T-helper 2 cell treated with Interferon-gamma antibody and Interleukin-4, amounts not matched to agents 100 ng/mL and 5 ng/mL, for 36 hours (primary cell): ENCODE results near the gene RMDN2. TPM values are rescaled to one million over a fixed set of nuclear protein-coding genes. Genes with fewer than 3 reads are reported as not detected.

Experiments used
- intact Hi-C: fragments of 100-400 bp; cut with micrococcal nuclease; formaldehyde crosslinking; loops from one replicate; pipeline ENCODE4 v1.15.1; 2023
- total RNA-seq: library from RNA; stranded (reverse); gene quantifications from 2 replicates; pipeline ENCODE4 v1.2.3, GENCODE V29; 2022

The RMDN2 gene, protein sequence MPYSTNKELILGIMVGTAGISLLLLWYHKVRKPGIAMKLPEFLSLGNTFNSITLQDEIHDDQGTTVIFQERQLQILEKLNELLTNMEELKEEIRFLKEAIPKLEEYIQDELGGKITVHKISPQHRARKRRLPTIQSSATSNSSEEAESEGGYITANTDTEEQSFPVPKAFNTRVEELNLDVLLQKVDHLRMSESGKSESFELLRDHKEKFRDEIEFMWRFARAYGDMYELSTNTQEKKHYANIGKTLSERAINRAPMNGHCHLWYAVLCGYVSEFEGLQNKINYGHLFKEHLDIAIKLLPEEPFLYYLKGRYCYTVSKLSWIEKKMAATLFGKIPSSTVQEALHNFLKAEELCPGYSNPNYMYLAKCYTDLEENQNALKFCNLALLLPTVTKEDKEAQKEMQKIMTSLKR
- 0.73 and 1.1 TPM in 2 replicates for total RNA-seq

DNA sequence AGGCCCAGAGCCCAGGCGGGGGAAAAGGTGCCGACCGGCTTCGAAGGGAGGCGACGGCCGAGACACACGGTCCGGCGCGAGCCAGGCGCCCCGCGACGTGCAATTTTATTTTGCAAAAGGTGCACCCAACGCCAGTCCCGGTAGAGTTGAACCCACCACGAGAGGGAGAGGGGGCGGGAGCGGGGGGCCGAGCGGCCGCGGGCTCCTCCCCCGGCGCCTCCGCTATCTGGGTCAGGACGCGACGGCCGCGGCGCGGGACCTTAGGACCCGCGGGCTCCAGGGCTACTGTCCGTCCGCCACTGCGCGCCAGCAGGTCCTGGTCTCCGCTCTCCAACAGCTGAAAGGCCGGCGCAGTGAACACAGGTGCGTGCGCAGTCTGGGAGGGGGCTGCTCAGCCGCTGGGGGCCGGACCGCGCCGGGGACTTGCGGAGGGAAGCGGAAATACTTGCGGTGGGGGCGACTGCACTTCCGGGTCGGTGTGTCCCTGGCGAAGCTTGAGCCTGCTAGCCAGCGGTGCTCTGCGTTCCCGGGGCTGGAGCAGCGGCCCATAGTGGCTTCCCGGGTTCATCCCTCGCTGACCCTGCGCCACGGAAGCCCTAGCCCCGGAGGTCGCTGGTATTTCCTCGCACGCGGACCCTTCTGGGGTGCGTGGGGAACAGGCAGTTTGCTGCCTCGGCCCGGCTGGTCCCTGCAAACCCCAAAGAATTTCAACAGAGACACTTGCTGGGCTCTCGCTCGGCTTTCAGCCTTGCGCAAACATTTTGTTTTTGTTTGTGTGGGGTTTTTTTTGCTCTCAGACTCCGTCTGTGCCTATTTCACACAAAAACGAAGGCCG lies at the start of gene RMDN2:
Gene RMDN2 (plus strand): TSS at position 225 of the 835 bp plus-strand sequence. CDS start 3,991 bp downstream, outside the sequence.
- intact Hi-C loops, result loop anchor here (10.0 kb wide), 1 partner anchor 150 kb away; the partner anchor contains the start of gene CYP1B1

DNA sequence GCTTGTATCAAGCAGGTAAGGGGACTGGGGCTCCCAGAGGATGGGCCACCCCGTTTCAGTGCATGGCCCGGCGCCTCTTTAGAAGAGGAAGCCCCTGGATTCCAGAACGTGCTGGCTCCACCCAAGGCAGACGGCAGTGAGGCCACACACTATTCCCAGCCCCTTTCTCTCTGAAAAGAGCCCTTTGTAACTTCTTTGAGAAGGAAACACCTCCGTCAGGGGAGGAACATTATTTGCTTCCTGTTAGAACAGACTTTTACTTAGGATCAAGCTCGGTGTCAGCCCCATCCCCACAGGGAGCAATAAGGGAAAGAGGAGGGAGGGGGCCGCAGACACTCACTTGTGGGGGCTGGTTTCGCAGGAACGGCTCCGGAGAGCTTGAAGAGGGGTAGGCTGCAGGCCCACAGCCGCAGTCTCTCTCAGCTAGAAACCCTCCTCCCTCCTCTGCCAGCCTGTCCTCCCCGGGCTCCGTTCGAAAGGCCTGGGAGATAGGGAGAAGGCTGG lies 49.6 kb upstream of the RMDN2 start:
- intact Hi-C loops, result loop anchor here (5.0 kb wide), 1 partner anchor 43 kb away; no protein-coding TSS in a partner anchor

DNA sequence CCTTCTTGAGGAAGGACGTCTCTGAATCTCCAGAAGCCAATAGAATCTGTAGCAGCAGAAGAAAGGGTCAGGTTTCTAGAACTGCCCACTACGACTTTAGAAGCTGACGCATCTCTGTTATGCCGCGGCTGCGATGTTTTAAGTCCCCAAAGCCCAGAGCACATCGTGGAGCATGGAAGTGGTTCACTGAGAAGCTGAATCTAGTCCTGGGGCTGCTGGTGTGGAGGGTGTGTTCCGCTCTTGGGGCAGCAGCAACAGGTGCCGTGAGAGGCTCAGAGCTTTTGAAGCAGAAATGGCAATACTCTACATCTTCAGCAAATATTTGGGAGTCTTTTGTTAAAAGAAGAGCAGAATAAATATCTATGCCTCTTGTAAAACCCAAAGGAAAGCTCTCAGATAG lies 48.9 kb upstream of the RMDN2 start:
- intact Hi-C loops, result loop anchor here (5.0 kb wide), 1 partner anchor 44 kb away; no protein-coding TSS in a partner anchor

DNA sequence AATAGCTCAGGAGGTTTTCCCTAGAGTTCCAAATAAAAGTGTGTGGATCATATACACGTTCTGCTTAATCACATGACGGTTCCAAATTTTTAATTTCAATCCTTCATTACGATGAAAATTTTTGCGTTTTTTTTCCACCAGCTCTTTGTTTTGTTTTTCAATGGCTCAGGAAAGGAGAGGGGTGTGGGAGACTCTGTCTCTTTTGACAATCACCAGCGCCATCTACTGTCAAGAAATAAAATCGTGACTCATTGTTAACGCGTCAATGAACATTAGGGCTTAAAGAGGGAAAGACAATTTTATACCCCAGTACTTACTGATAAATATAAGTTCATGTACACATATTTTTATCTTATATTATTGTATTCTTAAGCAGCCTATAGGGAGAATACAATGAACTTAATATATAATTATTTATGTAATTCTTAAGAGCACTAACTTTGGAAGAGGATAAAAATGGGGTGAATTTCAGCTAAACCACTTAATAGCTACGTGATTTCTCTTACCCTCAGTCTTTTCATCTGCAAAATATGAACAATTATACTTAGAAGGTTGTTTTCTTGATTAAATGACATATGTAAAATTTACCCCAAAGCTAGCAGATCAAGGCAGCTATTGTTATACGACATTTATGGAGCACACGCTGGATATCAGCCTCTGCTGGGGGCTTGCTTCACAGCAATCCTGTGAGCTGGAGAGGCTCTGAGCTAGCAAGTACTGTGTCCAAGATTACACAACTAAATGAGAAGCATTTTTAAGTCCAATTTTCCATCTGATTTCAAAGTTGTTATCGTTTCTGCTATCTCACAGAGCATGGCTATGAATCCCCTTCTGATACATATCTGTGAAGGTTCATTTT lies 47.4 kb upstream of the RMDN2 start:
- intact Hi-C loops, result loop anchor here (1.0 to 5.0 kb wide), 4 partner anchors 45 to 709 kb away; no protein-coding TSS in a partner anchor

DNA sequence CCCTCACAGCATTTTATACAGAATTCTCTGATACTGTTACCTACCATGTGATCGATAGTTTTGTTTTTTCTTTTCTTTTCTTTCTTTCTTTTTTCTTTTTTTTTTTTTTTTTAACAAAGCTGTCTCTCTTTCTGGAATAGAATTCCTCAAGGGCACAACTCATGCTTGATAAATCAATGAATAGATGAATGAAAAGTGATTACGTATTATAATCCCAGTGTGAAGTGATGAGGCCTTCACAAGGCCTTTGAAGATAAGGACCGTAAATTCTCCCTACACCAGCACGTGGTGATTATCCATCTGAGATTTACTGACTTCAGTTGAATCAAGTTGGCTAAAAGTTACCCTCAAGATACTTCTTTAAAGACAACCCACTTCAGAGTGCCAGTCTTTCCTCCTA lies 46.6 kb upstream of the RMDN2 start:
- intact Hi-C loops, result loop anchor here (5.0 kb wide), 1 partner anchor 46 kb away; no protein-coding TSS in a partner anchor

DNA sequence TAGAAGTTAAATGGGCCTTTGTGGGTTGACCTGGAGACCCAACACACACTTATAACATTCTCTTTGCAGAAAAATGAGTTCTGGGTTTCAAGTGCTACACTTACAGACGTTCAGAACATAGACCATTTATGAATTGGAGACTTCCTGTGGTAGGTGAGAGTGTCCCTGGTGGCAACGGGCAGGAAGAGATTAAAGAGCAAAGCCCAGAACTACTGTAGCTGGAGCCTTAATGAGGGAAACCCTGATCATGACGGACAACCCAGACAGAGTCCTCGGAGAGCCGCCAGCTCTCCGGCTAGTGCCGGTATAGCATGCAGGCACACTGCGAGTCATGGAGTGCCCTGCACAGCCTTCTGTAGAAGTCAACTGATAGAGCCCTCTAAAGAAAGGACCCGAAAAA lies 44.5 kb upstream of the RMDN2 start:
- intact Hi-C loops, result no loop called here

DNA sequence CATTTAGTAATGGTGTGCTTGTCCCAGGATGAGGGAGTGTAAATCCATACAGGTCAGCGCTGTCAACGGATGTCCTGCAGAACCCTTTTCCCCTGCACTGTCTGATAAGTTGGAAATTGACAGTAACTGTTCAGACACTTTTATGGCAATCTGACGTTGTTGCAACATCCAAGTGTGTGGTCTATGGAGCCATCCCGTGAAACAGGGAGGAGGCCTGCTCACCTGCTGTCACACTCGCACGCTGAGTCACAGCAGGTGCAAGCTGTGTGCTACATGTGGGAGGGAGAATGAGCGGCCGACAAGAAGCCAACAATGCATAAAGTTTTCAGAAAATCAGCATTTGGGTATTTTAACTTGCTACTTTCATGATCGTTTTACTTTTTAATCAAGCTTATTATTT lies 43.7 kb upstream of the RMDN2 start:
- intact Hi-C loops, result no loop called here

DNA sequence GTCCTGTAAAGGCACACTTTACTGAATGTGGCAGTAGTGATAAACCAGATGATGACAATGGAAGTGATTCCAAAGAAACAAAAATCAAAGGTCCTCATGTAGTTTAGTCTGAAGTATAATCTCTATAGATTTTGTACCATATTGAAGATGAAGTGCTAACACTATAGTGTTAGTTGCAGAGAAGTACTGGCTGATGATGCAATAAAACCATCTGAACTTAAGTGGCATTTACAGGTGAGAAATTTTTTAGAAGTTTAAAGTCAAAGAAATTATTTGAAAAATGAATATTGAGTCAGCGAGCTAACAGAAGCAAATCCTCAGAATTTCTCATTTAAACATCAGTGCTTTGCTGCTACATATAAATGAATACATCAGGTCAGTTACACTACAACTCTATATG lies 43.1 kb upstream of the RMDN2 start:
- intact Hi-C loops, result no loop called here

DNA sequence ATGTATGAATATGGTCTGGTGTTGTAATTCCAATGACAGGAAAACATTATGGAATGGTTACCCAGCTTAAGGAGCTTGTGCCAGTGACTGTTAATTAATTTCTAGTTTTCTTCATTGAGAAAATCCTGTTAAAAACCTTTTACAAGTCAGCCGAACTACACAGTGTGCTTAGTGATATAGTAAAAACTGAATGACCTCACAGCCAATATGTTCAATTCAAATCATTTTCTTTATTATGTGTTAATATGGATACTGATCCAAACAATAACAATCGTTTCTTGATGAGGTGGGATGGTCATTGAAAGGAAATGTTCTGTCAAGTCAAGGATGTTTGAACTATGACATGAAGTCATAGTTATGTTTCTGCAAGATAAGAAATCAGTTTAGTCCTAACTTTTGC lies 41.6 kb upstream of the RMDN2 start:
- intact Hi-C loops, result no loop called here

DNA sequence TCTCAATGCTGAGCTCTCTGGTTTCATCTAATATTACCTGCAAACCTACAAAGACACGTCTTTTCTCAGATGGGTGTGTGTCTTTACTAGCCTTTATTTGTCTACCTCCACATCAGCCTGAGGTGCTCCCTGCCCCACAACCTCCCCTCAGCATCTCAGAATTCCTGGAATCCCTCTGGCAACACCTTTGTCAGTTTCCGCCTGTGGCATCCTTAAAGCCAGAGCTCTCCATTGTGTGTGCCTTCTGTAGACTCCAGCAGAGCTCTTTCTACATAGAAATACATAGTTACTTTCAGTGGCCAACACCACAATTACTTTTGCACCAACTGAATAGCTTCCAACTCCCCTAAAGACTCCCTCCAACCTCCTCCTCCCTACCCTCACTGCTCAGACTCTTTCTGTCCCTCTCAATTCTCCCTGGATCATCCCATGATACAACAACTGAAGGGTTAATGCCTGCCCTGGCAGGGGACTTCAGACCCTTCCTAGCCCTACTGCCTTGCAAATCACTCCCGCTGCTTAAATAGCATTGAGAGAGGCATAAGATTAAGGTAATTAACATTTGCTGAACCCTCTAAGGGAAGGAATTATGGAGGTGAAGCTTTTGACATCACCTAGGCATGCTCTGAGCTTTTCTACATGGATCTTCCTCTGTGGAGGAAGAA lies 39.6 kb upstream of the RMDN2 start:
- intact Hi-C loops, result no loop called here

DNA sequence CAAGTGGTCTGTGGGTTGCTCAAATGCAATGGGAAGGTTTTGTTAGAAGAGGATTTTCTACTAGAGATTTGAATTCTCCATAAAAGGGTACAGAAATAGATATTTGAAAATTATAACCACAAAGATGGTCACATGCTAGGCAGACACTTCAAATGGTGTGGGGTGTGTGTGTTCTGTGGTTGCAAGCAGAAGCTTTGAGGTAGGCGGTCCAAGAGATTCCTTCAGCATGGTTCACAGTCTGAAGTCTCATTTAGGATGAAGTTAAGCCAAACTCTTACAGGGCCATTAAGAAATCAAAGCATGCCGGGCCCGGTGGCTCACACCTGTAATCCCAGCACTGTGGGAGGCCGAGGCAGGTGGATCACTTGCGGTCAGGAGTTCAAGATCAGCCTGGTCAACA lies 38.3 kb upstream of the RMDN2 start:
- intact Hi-C loops, result no loop called here

DNA sequence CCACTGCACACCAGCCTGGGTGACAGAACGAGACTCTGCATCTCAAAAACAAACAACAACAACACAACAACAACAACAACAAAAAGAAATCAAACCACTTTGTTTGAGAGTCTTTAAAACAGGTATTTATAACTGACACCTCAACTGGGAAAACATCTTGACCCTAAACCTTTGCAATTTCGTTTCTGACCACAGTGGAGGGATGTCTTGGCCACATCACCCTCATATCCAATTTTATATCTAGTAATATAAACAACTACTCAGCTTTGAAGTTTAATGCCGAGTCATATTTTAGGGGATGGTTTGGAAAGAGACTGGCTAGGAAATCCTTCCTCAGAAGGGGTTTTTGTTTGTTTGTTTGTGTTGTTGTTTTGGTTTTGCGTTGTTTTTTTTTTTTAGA lies 37.8 kb upstream of the RMDN2 start:
- intact Hi-C loops, result no loop called here

DNA sequence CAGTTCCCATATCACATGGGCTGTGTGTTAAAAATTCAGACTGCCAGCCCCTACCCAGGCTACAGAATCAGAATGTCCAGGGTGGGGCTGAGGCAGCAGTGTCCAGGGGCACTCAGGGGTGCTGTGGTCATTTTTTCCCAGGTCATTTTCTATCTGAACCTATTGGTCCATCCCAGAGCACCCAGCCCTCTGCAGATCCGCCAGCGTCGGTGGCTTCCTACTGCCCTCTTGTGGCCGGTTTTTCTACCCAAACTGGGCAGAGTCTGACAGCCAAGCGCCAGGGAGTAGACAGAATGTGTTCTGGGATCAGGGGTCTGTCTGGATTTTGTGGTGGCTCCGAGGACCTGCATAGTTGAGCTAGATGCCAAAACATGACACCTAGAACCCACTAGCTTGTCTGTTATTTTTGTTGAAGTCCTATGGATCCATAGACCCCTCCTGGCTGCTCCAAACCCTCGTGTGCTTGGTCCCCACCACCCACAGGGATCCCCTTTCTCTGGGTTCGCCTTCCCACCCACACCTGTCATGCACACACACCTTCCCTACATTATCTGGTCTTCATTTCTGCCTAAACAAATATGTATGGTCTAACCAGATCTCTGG lies 34.1 kb upstream of the RMDN2 start:
- intact Hi-C loops, result no loop called here

DNA sequence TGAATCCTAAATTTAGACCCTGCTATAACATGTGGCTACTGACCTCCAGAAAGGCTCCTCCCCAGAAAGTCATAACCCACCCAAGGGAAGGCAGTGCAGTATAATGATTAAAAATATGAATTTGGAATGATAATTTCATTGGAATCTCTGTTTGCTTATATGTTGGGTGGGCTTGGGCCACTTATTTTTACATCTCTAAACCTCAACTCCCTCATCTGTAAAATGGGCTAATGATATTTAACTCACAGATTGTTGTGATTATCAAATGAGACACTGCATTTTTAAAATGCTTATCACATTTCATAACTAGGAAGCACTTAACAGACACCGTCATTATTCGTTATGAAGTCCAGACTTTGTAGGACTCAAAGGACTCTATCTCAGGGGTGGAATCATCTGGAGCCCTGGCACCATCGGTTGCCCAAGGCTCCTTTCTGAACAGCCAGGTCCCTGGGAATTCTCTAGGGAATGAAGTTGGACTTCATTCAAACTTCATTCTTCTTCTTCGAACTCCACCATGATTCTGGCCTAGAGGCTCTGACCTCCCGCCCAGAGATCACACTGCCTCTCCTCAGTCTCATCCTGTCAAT lies 33.1 kb upstream of the RMDN2 start:
- intact Hi-C loops, result no loop called here

DNA sequence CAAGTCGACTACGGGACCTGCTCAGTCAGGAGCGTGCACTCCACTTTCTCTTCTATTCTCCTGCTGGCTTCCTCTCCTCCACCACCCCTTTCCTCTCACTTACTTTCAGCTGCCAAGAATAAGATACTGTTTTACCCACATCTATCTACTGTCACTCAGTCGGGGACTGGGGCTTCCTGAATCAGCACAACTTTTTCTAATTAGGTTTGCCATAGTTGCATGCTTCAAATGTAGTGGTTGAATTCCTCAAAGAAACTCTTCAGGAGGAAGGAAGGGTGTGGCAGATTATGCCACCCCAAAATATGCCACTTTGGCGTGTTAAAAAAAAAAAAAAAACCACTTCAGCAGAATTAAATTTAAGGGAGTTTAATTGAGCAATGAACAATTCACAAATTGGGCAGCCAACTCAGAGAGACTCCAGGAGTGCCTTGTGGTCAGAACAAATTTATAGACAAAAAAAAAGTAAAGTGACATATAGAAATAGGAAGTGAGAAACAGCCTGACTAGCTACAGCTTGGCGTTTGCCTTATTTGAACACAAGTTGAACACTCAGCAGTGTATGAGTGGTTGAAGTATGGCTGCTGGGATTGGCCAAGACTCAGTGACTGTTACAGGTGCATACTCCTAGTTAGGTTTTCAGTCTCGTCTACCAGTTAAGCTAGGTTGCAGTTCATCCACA lies 32.5 kb upstream of the RMDN2 start:
- intact Hi-C loops, result no loop called here

DNA sequence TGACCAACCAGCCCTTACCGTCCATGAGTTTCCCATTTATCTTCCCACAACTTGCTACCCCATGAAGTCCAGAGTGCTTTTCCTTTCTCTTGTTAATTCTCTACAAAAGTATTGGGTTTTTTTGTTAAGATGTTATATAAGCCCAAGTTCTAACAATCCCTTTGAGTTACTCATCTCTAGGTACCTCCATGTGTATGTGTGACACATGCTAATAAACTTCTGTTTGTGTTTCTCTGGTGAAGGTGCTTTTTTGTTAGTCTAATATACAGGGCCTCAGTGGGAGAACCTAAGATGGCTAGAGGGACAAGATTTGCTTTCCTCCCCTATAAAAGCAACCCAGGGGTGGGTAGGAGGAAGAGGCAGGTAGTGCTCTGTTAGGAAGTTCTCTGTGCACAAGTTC lies 31.8 kb upstream of the RMDN2 start:
- intact Hi-C loops, result no loop called here

DNA sequence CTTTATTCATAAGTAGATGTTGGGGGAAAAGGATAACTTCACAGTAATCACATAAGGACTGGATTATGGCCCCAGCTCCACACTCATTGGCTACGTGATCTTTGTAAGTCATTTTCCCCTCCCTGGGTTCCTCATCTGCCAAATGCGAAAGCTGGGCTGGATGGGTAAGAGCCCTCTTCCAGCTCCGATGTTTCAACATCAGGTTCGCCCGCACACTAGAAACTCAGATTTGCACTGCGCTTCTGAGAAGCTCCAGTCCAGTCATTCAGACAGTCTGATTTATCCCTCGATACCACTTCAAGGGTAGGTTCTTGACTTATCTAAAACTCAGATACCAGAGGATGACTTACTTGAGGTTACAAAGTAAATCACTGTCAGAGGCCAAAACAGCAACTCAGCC lies 31.0 kb upstream of the RMDN2 start:
- intact Hi-C loops, result no loop called here

DNA sequence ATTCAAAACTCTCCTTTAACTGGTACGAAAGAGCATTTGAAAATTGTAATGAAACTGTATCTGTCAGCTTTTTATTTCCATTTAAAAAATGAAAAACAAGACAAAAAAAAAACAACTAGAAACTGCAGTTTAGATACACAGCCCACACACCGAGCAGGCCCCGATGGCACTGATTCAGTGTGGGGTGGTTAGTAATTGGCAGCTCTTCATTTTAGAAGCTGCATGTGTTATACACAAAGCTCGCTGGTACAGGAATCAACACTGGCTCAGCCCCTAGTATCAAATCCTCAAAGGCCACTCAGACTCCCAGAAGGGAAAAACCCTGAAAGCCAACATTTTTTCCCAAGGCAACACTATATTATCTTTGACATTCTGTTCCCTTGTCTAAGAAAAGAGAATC lies 30.5 kb upstream of the RMDN2 start:
- intact Hi-C loops, result no loop called here

DNA sequence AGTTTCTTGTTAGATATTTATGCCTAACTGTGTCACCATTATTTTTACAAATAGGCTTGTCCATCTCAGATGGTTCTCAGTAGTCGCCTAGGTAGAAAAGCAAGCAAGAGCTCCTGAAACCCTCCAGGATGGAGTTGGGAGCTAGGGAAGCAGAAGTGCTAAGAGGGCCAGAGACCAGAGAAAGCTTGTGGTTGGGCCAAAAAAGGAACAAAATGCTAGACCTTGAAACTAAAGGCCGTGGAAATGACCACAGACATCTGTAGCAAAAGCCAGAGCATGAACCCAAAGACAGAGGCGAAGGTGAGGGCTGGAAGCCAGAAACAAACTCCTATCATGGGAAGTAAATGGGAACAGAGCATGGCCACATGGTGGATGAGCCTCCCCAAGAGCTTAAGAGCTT lies 29.9 kb upstream of the RMDN2 start:
- intact Hi-C loops, result no loop called here
